Endothelial cell of umbilical vein (primary cell): Measurements from ENCODE around the gene TPSG1. TPM values are rescaled to one million over a fixed set of nuclear protein-coding genes. Genes with fewer than 3 reads are reported as not detected.

Experiments
- BruUV-seq: library from RNA; stranded (reverse); fragments of 400-500 nt; replicated peaks from 2 replicates; lab custom pipeline; 2021; lab: Mats Ljungman, UMichigan
- CTCF ChIA-PET: fragments of 300-600, 350-600 bp; sonication (Branson Sonifier 250); formaldehyde crosslinking; loops from one replicate; lab custom pipeline; 2021; ENCODE audit warnings: antibody characterized with exemption, inconsistent platforms; lab: Charles Lee
- POLR2A ChIA-PET: fragments of 300-600, 350-600 bp; sonication (Branson Sonifier 250); formaldehyde crosslinking; loops from one replicate; lab custom pipeline; 2021; ENCODE audit warnings: antibody characterized with exemption, inconsistent platforms; lab: Charles Lee
- DNase-seq: peaks from one replicate; pipeline ENCODE4 v3.0.0-alpha.2; 2011; ENCODE audit warnings: low read depth, low spot score
- FAIRE-seq: peaks from 2 replicates; lab custom pipeline; 2011; peaks lifted over from hg19 to GRCh38; lab: Jason Lieb, UNC
- H2AFZ ChIP-seq: 2 replicates; pipeline ENCODE4 v1.6.0; 2012; ENCODE audit warnings: low read depth, low read length, control low read depth, inconsistent platforms
- H3K27ac ChIP-seq: 2 replicates; pipeline ENCODE4 v1.5.1; 2011; ENCODE audit warnings: low read depth, mild to moderate bottlenecking, control low read depth, low read length, moderate library complexity; ENCODE audit not compliant: insufficient read depth
- H3K27me3 ChIP-seq, 2 experiments: 2 replicates each; pipeline versions ENCODE4 v1.6.0 to v1.6.1; 2011; ENCODE audit warnings: low read length in 2 of 2, mixed read lengths in 1 of 2; ENCODE audit not compliant: control insufficient read depth in 2 of 2, insufficient read depth in 2 of 2
- H3K36me3 ChIP-seq, 2 experiments: 2 replicates in 1 of 2; 3 replicates in 1 of 2; pipeline ENCODE4 v1.5.1; 2011; ENCODE audit warnings: low read length in 2 of 2, mild to moderate bottlenecking in 1 of 2, moderate library complexity in 1 of 2; ENCODE audit not compliant: control insufficient read depth in 2 of 2, insufficient read depth in 2 of 2; ENCODE audit errors: extremely low read depth in 1 of 2
- H3K4me1 ChIP-seq: 3 replicates; pipeline ENCODE4 v1.5.1; 2011; ENCODE audit warnings: mild to moderate bottlenecking, low read length; ENCODE audit not compliant: control insufficient read depth, insufficient read depth; ENCODE audit errors: extremely low read depth
- H3K4me2 ChIP-seq: 2 replicates; pipeline ENCODE4 v1.6.1; 2011; ENCODE audit warnings: low read length, control low read depth, mixed read lengths; ENCODE audit not compliant: insufficient read depth
- H3K4me3 ChIP-seq, 3 experiments: fragments of 200-600 bp in 1 of 3; sonication (generic), shearing (Covaris generic) in 1 of 3; replicated peaks in 1 of 3; 2 replicates each; pipeline ENCODE4 v1.5.1; 2011 to 2016; ENCODE audit warnings: control low read depth in 3 of 3, low read length in 3 of 3, mild to moderate bottlenecking in 2 of 3, inconsistent platforms in 1 of 3, low read depth in 1 of 3, moderate library complexity in 1 of 3; ENCODE audit not compliant: insufficient read depth in 1 of 3
- H3K79me2 ChIP-seq: 2 replicates; pipeline ENCODE4 v1.6.0; 2012; ENCODE audit warnings: low read length, inconsistent platforms; ENCODE audit not compliant: control insufficient read depth, insufficient read depth
- H3K9ac ChIP-seq: replicated peaks from 2 replicates; pipeline ENCODE3; 2011; ENCODE audit warnings: low read length, control low read depth; ENCODE audit not compliant: insufficient read depth; ENCODE audit errors: extremely low read depth
- H3K9me1 ChIP-seq: replicated peaks from 3 replicates; pipeline ENCODE4 v1.6.0; 2011; ENCODE audit warnings: mild to moderate bottlenecking, low read length; ENCODE audit not compliant: control insufficient read depth, insufficient read depth; ENCODE audit errors: extremely low read depth
- H3K9me3 ChIP-seq: replicated peaks from 2 replicates; pipeline ENCODE4 v1.5.1; 2012; ENCODE audit warnings: low read length, inconsistent platforms; ENCODE audit not compliant: control insufficient read depth, insufficient read depth
- H4K20me1 ChIP-seq: replicated peaks from 2 replicates; pipeline ENCODE3; 2011; ENCODE audit warnings: mild to moderate bottlenecking, low read length; ENCODE audit not compliant: control insufficient read depth, insufficient read depth; ENCODE audit errors: extremely low read depth
- EZH2 ChIP-seq: IDR thresholded peaks from 2 replicates; pipeline ENCODE4 v1.6.1; 2012; ENCODE audit warnings: borderline replicate concordance, low read depth, mild to moderate bottlenecking, moderate library complexity, low read length, inconsistent platforms; ENCODE audit not compliant: severe bottlenecking
- FOS ChIP-seq: IDR thresholded peaks from 2 replicates; pipeline ENCODE4 v1.6.1; 2011; ENCODE audit warnings: mild to moderate bottlenecking, low read length, moderate library complexity, borderline replicate concordance; ENCODE audit not compliant: insufficient read depth
- GATA2 ChIP-seq: IDR thresholded peaks from 2 replicates; pipeline ENCODE4 v1.7.0; 2011; ENCODE audit warnings: low read depth, mild to moderate bottlenecking, moderate library complexity, mixed read lengths, low read length; ENCODE audit not compliant: insufficient read length, insufficient read depth
- JUN ChIP-seq: IDR thresholded peaks from 2 replicates; pipeline ENCODE4 v1.6.1; 2011; ENCODE audit warnings: borderline replicate concordance, low read depth; ENCODE audit not compliant: insufficient read length, insufficient read depth
- MYC ChIP-seq: IDR thresholded peaks from one replicate; pipeline ENCODE4 v1.6.1; 2011; ENCODE audit warnings: mild to moderate bottlenecking, low read depth, low read length
- POLR2A ChIP-seq: IDR thresholded peaks from 2 replicates; pipeline ENCODE4 v1.6.1; 2012; ENCODE audit warnings: low read depth, mild to moderate bottlenecking, control low read depth, low read length
- POLR2AphosphoS5 ChIP-seq: IDR thresholded peaks from 2 replicates; pipeline ENCODE4 v1.6.1; 2012; ENCODE audit warnings: low read depth, mild to moderate bottlenecking, control low read depth, low read length, moderate library complexity; ENCODE audit not compliant: insufficient read depth
- dilution Hi-C: fragments of 300-500 bp; cut with MboI; formaldehyde crosslinking; loops from one replicate; pipeline ENCODE4 v1.15.0; 2019; ENCODE audit warnings: low sequenced_read_pairs; ENCODE audit not compliant: extremely low pct_ligation_motif_present
- intact Hi-C: fragments of 100-400 bp; cut with micrococcal nuclease; formaldehyde crosslinking; loops from one replicate; pipeline ENCODE4 v1.10.0; 2022
- polyA plus RNA-seq, 4 experiments: library from polyadenylated mRNA; depleted of rRNA in 3 of 4; stranded (reverse) in 3 of 4; unstranded in 1 of 4; fragments of >200 nt; gene quantifications; 2 replicates each; pipeline versions ENCODE4 v1.2.1 to v1.2.3, GENCODE V29; 2011 to 2012; ENCODE audit warnings: missing spikeins in 1 of 4
- total RNA-seq: library from RNA; stranded (reverse); gene quantifications from 2 replicates; pipeline ENCODE4 v1.2.3, GENCODE V29; 2021
- TF ChIP-seq, protein P1 (sequence below), 2 donors: IDR thresholded peaks; 1 replicate in 1 of 2; 2 replicates in 1 of 2; pipeline ENCODE4 v1.5.1; 2011; ENCODE audit warnings: low read length in 2 of 2, mild to moderate bottlenecking in 2 of 2, moderate library complexity in 2 of 2, control low read depth in 1 of 2, inconsistent platforms in 1 of 2, low read depth in 1 of 2; ENCODE audit not compliant: insufficient read depth in 1 of 2; ENCODE audit errors: extremely low read depth in 1 of 2
- TF ChIP-seq, protein P2 (sequence below): IDR thresholded peaks from 2 replicates; pipeline ENCODE4 v1.6.1; 2011; ENCODE audit not compliant: insufficient read depth, insufficient read length

TPSG1 gene
- total and polyA plus RNA-seq, 2 donors (not counting 3 experiments of a cell fraction or from before 2014, with no cell fraction given) = not detected

DNA sequence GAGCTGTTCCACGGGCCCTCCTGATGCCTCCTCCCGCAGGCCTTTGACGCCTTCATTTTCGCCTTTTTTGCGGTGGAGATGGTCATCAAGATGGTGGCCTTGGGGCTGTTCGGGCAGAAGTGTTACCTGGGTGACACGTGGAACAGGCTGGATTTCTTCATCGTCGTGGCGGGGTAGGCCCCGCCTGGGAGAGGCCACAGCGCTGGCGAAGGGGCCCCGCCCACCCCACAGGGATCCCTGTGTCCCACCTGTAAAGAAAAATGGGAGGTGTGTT is 29.7 kb downstream of the TPSG1 start:
- Histone ChIP-seq H3K79me2 (no peaks in the 10 kb centered on the region), H4K20me1 (no peaks in the 10 kb centered on the region), H3K4me2 (no peak overlapping the region), H3K9ac (no peak overlapping the region), H3K27ac (no peak overlapping the region), H3K36me3 (no peaks in the 10 kb centered on the region), H3K4me3 (no peak overlapping the region), H2AFZ (no peak overlapping the region), H3K4me1 (no peaks in the 10 kb centered on the region), H3K9me1 (no peaks in the 10 kb centered on the region), H3K9me3 (no peaks in the 10 kb centered on the region), H3K27me3 (no peaks in the 10 kb centered on the region)
- ChIA-PET POLR2A (no interaction called here), CTCF (no interaction called here)
- no peak for DNase-seq
- intact Hi-C loops = no loop called here
- dilution Hi-C loops = no loop called here
- FAIRE-seq = no peak
- no TSS peak for BruUV-seq
- TF ChIP-seq FOS (no peak), POLR2AphosphoS5 (no peak), JUN (no peak), POLR2A (no peak), GATA2 (no peak), EZH2 (no peak), MYC (no peak)
- TF ChIP-seq, protein P1, sequence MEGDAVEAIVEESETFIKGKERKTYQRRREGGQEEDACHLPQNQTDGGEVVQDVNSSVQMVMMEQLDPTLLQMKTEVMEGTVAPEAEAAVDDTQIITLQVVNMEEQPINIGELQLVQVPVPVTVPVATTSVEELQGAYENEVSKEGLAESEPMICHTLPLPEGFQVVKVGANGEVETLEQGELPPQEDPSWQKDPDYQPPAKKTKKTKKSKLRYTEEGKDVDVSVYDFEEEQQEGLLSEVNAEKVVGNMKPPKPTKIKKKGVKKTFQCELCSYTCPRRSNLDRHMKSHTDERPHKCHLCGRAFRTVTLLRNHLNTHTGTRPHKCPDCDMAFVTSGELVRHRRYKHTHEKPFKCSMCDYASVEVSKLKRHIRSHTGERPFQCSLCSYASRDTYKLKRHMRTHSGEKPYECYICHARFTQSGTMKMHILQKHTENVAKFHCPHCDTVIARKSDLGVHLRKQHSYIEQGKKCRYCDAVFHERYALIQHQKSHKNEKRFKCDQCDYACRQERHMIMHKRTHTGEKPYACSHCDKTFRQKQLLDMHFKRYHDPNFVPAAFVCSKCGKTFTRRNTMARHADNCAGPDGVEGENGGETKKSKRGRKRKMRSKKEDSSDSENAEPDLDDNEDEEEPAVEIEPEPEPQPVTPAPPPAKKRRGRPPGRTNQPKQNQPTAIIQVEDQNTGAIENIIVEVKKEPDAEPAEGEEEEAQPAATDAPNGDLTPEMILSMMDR (IDR thresholded peaks at IDR 0.05; ENCODE audit: extremely low read depth in 1 of 2, insufficient read depth in 1 of 2, low read depth in 1 of 2, low read length in 2 of 2) = no peak
- TF ChIP-seq, protein P2, sequence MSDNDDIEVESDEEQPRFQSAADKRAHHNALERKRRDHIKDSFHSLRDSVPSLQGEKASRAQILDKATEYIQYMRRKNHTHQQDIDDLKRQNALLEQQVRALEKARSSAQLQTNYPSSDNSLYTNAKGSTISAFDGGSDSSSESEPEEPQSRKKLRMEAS = no peak
